Superior temporal gyrus (tissue), 1 donor: Measurements from ENCODE around the gene SGK1.

Source experiments
- DNase-seq: peaks from one replicate; pipeline ENCODE4 v3.0.0-alpha.2; 2016; ENCODE audit errors: extremely low spot score

The SGK1 gene

GRCh38 chr6:134123666-134124208, 194.2 kb downstream of the SGK1 start:
- DNase-seq, result peak; percentile 87

GRCh38 chr6:134122775-134123174, 195.1 kb downstream of the SGK1 start:
- DNase-seq, result no peak

- DNase-seq, result no peak
Observed at GRCh38 chr6:134119486-134119885, 198.4 kb downstream of the SGK1 start.
